ENCODE measurements around the gene STX16.

Gene STX16

GRCh38 chr20:58710481-58711265 is 59.6 kb downstream of the STX16 start:
- no peak for TF ChIP-seq FOXP2 (optimal IDR thresholded peaks at IDR 0.05; ENCODE audit: borderline replicate concordance, extremely low read depth, extremely low read length, insufficient read depth)
- TF ChIP-seq SIN3A (IDR thresholded peaks at IDR 0.05; ENCODE audit: borderline replicate concordance, insufficient read depth, low read length) = no peak
- TF ChIP-seq TAF1 (IDR thresholded peaks at IDR 0.05; ENCODE audit: borderline replicate concordance, insufficient read depth, low read length) = no peak
- TF ChIP-seq REST (IDR thresholded peaks at IDR 0.05; ENCODE audit: insufficient read depth in 1 of 2, low read depth in 2 of 2, low read length in 2 of 2) = no peak
- no peak for TF ChIP-seq POLR2AphosphoS5 (IDR thresholded peaks at IDR 0.05; ENCODE audit: low read depth, low read length)

DNA sequence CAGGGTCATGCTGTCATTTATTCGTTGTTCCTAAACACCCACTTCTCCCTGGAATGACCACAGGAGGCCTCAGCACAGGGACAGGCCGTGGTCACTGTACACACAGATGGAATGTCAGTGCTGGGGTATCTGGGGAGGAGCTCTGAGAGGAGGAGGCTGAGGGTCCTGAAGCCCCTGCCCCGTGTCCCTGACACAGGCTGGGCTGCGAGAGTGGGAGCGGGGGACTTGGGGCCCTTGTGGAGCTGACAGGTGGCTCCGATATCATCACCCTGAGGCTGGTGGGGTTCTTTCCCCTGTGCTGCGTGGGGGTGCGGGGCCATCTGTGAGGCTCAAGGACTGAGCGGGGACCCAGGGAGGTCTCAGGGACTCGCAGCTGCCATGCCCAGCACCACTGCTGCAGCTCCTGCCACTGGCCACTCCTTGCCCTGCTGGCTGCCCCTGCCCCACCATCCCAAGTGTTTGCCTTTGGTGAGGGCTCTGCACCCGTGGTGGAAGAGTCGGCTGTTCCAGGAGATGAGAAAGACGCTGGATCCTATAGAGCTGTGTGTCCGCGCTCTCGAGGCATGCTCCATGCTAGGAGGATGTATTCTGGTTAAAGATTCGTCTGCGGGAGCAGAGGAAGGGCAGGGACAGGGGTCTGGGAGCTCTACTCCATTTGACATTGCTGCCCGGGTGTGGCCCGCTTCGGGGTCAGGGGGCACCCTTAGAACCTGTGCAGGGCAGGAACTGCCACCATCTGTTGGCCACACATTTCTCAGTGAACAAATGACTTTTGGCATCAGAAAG is 60.4 kb downstream of the STX16 start:
- TF ChIP-seq SIN3A (IDR thresholded peaks at IDR 0.05; ENCODE audit: borderline replicate concordance, insufficient read depth, low read length) (no peak), TAF1 (IDR thresholded peaks at IDR 0.05; ENCODE audit: borderline replicate concordance, insufficient read depth, low read length) (no peak), FOXP2 (optimal IDR thresholded peaks at IDR 0.05; ENCODE audit: borderline replicate concordance, extremely low read depth, extremely low read length, insufficient read depth) (no peak), REST (IDR thresholded peaks at IDR 0.05; ENCODE audit: insufficient read depth in 1 of 2, low read depth in 2 of 2, low read length in 2 of 2) (no peak), POLR2AphosphoS5 (IDR thresholded peaks at IDR 0.05; ENCODE audit: low read depth, low read length) (no peak)

GRCh38 chr20:58712151-58712791 is 61.2 kb downstream of the STX16 start:
- TF ChIP-seq FOXP2 (optimal IDR thresholded peaks at IDR 0.05; ENCODE audit: borderline replicate concordance, extremely low read depth, extremely low read length, insufficient read depth) (no peak), SIN3A (IDR thresholded peaks at IDR 0.05; ENCODE audit: borderline replicate concordance, insufficient read depth, low read length) (no peak), POLR2AphosphoS5 (IDR thresholded peaks at IDR 0.05; ENCODE audit: low read depth, low read length) (no peak), TAF1 (IDR thresholded peaks at IDR 0.05; ENCODE audit: borderline replicate concordance, insufficient read depth, low read length) (no peak), REST (IDR thresholded peaks at IDR 0.05; ENCODE audit: insufficient read depth in 1 of 2, low read depth in 2 of 2, low read length in 2 of 2) (no peak)

DNA sequence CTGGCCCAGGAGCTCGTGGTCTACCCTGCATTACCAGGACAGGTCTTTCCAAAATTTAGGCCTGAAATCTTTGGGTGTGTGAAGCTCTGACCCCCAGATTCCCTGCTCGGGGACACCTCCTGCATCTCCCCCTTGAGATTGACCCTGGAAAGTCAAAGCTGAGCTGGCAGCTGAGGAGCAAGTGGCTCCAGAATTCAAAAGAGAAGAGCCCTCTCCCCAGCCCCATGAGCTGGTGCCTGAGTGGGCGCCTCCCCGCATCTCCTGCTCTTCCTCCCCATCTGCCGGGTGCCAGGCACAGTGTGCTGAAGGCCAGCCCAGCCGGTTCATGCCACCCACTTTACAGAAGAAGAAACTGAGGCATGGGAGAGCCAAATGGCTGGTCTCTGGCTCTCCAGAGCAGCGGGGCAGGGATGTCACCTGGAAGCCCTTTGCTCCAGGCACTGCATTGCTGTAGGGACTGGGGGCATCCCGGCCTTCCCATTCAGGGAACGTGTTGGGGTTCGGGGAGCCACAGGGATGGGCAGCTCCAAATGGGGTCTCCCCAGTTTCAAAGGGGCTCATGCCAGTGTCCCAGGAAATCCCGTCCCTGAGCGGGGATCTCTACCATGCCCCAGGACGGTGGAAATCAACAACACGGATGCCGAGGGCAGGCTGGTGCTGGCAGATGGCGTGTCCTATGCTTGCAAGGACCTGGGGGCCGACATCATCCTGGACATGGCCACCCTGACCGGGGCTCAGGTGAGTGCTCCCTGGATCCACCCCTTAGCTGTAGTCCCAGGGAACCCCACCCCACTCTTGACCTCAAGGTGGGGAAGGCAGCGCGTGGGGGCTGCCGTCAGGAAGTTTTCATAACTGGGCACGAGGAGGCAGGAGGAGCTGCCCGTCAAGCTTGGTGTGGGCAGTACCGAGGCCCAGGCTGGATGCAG is 62.0 kb downstream of the STX16 start:
- no peak for TF ChIP-seq REST (IDR thresholded peaks at IDR 0.05; ENCODE audit: insufficient read depth in 1 of 2, low read depth in 2 of 2, low read length in 2 of 2)
- no peak for TF ChIP-seq POLR2AphosphoS5 (IDR thresholded peaks at IDR 0.05; ENCODE audit: low read depth, low read length)

Data from PFSK-1 (cell line).